Islet precursor cell (in vitro differentiated cells): ENCODE results near the gene CACNA2D1.
"Not testable (repeated sequence)": the region's sequence is repeated elsewhere in the genome, so short reads cannot be mapped to it uniquely, and the experiment has no call there.

Experiments
- DNase-seq: peaks from one replicate; pipeline ENCODE4 v3.0.0-alpha.2; 2018

Gene CACNA2D1

DNA sequence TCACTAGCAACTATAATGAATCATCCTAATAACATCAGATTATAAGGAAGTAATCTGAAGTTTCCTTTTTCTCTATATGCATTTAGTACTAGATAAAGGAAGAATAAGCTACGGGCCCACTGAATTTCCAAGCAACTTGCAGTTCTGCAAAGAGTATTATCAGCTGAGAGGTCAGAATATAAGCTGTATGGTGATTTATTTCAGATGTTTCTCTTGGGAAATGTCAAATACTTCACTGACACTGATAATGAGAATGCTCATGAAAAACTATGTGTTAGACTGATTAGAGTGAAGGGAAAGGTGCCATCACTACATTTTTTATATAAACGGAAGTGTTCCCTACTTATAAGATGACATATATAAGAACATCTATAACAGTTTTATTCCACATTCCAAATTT is 422.5 kb downstream of the CACNA2D1 start:
- no peak for DNase-seq

- DNase-seq, result peak; percentile 85
Observed at GRCh38 chr7:82019551-82020475, 423.8 kb downstream of the CACNA2D1 start.

GRCh38 chr7:82018226-82018625 is 425.4 kb downstream of the CACNA2D1 start:
- DNase-seq, result no peak

GRCh38 chr7:82017334-82017943 is 426.1 kb downstream of the CACNA2D1 start:
- DNase-seq, result no peak

GRCh38 chr7:82015751-82016150 is 427.8 kb downstream of the CACNA2D1 start:
- no peak for DNase-seq

DNA sequence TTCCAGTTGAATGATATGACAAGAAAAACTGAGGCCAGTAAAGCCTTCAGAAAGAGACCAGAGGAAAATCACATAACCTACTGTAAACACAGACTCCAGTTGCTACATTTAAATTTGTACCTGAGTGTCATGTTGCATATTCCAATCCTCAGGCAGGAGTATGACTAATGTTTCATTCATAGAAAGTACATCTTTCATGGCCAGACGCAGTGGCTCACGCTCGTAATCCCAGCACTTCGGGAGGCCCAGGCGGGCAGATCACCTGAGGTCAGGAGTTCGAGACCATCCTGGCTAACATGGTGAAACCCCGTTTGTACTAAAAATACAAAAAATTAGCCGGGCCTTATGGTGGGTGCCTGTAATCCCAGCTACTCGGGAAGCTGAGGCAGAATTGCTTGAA is 429.0 kb downstream of the CACNA2D1 start:
- DNase-seq, result not testable (repeated sequence)

- no peak for DNase-seq
Observed at GRCh38 chr7:82012453-82012852, 431.1 kb downstream of the CACNA2D1 start.

- no peak for DNase-seq
Observed at GRCh38 chr7:82010416-82010815, 433.2 kb downstream of the CACNA2D1 start.

GRCh38 chr7:82007315-82007714 is 436.3 kb downstream of the CACNA2D1 start:
- no peak for DNase-seq

DNA sequence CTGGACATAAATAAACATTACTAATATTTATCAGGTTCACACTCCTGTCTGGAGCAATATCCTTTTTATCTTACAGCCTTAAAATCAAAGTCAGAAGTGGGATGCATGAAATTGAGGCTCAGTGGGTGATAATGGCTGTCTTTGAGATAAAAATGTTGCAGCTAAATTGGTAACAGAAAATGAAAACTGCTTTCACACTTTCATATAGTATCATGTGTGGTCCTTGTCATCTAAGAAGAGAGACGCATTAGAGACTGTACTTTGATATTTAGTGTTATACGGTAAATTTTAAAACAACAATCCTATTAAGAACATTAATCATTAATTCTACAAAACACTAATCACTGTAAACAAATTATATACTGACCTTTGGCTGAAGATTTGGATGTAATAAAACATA is 438.5 kb downstream of the CACNA2D1 start:
- DNase-seq, result no peak

DNA sequence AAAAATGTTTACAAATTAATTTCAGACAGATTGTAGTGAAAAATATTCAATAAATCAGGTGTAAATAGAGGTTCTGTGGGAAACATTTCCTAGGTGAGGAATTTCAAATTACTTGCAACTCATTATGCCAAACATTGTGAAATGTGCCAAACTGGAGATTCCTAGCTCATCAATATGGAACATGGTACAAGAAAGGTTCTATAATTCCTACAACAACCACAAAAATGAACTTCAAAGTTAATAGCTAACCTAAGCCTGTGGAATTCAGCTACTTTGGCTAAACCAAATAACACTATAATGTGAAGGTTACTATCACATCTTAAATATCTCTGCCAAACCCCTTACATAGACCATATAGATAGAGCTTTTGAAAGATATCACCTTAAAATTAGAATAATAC is 450.4 kb downstream of the CACNA2D1 start:
- no peak for DNase-seq

DNA sequence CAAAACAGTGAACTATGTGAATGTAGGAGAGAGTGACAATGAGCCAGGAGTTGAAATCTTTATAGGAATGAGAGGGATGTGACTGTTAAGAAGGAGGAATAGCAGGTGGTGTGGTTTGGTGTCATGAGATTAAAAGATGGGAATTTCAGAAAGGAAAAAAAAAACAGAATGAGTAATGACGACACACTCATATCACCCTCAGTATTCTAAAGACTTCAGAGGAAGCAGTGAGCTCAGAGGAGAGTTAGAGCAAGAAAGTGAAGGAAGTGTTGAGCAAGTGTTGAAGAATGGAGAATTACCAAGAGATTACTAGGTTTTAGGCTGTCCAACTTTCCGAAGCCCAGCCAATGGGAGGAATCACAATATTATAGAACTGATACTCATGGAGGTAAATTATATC is 453.2 kb downstream of the CACNA2D1 start:
- no peak for DNase-seq

DNA sequence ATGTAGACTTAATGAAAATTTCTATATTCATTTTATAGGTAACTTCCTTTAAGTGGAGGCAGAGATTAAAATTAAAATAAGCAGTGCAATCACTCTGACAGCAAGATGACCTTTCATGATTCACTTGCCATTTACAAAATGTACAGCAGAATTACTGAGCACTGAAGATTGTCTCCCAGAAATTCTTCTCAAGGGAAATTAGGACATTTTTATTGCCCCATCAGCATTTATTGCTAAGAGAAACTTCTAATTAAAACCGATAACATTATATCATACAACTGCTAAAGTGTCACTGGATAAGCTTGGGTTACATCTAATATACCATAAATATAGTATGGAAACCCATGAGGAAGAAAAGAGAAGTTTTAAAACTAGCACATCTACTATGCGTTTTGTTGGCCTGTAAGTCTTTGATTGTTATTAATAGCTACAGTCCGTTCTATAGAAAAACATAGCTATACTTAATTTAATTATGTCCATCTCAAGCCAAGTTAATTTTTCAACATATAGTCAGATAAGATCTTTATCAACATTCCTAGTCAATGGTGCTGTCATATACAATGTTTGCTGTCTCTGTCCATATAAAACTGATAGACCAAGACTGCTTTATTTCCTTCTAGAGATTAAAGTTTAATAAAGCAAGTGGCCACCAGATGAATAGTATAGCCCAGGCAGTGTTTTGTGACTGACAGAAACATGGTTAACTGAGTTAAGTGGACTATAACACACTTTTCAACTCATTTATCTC is 456.7 kb downstream of the CACNA2D1 start:
- no peak for DNase-seq

DNA sequence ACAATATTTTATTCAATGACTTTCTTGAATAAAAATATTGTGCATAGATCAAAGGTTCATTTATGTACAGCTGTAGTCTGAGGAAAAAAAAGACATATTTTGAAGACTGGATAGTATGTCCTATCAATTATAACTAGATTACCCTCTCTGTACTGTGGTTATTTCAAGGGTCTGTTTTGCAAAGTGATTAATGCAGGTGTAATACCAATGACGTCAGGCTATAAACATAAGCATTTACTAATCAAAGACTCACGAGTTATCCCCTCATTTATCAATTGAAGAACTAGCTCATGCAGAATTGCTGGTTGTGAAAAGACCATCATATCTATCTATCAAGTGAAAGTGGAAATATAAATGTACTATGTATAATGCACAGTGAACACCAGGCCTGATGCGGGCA is 460.2 kb downstream of the CACNA2D1 start:
- DNase-seq, result no peak

GRCh38 chr7:81973117-81973516 is 470.5 kb downstream of the CACNA2D1 start:
- DNase-seq, result no peak

DNA sequence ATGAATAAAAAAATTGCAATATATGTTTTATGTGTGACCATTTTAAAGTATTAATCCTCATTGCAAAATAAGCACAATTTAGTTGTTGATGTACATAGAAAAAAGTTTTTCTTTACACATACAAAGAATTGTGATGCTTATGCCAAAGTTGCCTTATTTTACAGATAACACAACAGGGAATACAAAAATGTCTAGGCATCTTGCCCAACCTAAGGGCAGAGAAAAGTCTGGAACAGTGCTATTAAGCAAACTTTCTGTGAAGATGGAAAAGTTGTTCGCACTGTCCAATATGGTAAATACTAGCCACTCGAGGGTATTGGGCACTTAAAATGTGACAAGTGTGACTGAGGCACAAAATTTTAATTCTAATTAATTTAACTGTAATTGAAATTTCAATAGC is 483.6 kb downstream of the CACNA2D1 start:
- DNase-seq, result no peak

GRCh38 chr7:81957517-81957916 is 486.1 kb downstream of the CACNA2D1 start:
- DNase-seq, result no peak

GRCh38 chr7:81956520-81956919 is 487.1 kb downstream of the CACNA2D1 start:
- DNase-seq, result no peak

DNA sequence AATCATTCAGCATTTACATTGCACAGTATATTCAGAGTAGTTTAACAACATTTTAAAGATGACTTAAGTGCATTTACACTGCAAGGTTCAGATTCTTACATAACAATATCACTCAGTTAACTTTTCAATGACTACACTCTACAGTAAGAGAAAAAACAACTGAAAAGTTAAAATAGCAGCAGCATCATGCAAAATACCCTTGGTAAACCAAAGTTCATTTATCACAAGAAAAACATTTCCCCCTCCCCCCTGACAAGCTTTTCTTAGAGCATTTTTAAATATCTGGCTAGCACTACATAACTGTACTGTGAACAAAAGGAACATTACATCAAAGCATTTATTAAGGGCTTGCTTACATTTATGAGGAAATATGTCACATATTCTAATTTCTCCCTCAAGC is 494.3 kb downstream of the CACNA2D1 start:
- no peak for DNase-seq

- DNase-seq, result no peak
Observed at GRCh38 chr7:81944058-81944457, 499.5 kb downstream of the CACNA2D1 start.

- no peak for DNase-seq
Observed at GRCh38 chr7:81937091-81937490, 506.5 kb downstream of the CACNA2D1 start.

DNA sequence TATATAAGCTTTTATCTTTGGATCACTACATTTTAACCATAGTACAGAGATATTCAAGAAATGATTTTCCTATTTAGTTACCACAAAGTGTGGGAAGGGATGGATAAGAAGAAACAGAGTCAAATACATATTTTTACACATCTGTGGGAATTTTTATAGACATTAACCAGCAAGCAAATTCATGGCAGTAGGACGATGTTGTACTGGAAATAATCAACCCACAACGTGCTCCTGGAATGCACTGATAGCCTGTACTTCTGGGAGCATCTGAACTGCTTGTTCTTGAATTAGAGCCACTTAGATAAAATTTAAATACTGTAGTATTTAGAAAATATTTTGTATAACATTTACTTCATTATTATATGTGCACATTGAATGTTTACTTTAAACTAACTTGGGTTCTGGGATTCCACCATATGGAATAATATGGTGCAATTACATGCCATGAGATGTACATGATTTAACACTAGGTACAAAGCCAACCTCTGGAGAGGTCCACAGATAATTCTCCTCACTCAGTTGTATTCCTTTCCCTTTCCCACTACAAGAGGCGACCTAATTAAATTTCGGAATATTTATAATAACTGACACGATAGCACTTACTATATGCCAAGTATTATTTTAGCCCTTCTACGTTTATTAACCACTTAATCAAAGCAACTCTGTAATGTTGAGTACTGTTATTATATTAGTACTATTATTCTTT is 508.8 kb downstream of the CACNA2D1 start:
- no peak for DNase-seq

DNA sequence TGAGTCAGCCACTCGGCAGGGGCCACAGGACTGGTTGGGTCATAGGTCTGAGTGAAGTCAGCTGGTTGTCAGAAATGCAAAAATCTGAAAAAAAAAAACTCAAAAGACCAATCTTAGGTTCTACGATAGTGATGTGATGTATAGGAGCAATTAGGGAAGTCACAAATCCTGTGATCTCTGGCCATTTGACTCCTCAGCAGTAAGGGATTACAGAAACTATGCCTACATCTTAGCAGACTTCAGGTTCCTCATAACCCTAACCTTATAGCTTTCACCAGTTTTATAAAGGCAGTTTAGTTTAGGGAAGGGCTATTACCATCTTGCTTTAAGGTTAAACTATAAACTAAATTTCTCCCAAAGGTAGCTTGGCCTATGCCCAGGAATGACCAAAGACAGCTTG is 510.6 kb downstream of the CACNA2D1 start:
- DNase-seq, result no peak
